Astrocyte of the spinal cord (primary cell): ENCODE results near the gene UBAP1.

Experiments used
- DNase-seq: peaks from one replicate; pipeline ENCODE4 v3.0.0; 2011; ENCODE audit warnings: low read depth, low spot score
- H3K4me3 ChIP-seq: 2 replicates; pipeline ENCODE4 v1.5.1; 2011; ENCODE audit warnings: low read depth, mild to moderate bottlenecking, low read length, moderate library complexity
- in situ Hi-C: cut with HindIII; loops from 2 replicates; pipeline ENCODE4 v1.10.0; 2017; ENCODE audit warnings: low sequenced_read_pairs
- TF ChIP-seq, protein P1 (sequence below): IDR thresholded peaks from 2 replicates; pipeline ENCODE4 v1.5.1; 2012; ENCODE audit warnings: low read depth, mild to moderate bottlenecking, low read length, inconsistent platforms

Gene UBAP1

DNA sequence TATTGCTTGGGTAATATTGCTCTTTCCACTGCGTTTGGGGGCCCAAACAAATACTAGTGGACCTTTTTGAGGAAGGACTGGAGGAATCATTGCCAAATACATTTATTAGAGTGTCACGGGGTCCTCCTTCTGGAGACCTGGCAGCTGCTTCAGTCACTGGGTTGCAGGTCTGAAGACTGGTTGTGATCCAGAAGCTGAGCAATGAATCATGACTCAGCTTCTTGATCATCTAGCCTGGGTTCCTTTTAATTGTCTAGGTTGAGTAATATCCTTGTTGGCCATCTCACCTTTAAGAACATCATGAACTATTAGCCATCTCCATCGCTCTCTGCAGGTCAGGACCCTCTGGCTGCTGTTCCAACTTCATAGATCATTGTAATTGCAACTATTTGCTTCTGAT, 15.4 kb upstream of the UBAP1 start:
- in situ Hi-C loops: no loop called here
- H3K4me3 ChIP-seq: no peak overlapping the region
- DNase-seq: peak; percentile 14
- TF ChIP-seq, protein P1, sequence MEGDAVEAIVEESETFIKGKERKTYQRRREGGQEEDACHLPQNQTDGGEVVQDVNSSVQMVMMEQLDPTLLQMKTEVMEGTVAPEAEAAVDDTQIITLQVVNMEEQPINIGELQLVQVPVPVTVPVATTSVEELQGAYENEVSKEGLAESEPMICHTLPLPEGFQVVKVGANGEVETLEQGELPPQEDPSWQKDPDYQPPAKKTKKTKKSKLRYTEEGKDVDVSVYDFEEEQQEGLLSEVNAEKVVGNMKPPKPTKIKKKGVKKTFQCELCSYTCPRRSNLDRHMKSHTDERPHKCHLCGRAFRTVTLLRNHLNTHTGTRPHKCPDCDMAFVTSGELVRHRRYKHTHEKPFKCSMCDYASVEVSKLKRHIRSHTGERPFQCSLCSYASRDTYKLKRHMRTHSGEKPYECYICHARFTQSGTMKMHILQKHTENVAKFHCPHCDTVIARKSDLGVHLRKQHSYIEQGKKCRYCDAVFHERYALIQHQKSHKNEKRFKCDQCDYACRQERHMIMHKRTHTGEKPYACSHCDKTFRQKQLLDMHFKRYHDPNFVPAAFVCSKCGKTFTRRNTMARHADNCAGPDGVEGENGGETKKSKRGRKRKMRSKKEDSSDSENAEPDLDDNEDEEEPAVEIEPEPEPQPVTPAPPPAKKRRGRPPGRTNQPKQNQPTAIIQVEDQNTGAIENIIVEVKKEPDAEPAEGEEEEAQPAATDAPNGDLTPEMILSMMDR: no peak

DNA sequence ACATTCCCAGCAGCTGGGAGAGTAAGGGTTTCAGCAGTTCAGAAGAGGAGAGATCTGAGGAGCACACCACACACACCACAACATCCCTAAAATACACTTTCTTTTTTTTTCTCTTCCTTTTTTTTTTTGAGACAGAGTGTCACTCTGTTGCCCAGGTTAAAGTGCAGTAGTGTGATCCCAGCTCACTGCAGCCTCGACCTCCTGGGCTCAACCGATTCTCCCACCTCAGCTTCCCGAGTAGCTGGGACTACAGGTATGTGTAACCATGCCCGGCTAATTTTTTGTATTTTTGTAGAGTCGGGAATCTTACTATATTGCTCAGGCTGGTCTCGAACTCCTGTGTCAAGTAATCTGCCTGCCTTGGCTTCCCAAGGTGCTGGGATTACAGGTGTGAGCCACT, 9.7 kb upstream of the UBAP1 start:
- no peak for DNase-seq
- H3K4me3 ChIP-seq: no peak overlapping the region
- TF ChIP-seq, protein P1: no peak
- in situ Hi-C loops: no loop called here

DNA sequence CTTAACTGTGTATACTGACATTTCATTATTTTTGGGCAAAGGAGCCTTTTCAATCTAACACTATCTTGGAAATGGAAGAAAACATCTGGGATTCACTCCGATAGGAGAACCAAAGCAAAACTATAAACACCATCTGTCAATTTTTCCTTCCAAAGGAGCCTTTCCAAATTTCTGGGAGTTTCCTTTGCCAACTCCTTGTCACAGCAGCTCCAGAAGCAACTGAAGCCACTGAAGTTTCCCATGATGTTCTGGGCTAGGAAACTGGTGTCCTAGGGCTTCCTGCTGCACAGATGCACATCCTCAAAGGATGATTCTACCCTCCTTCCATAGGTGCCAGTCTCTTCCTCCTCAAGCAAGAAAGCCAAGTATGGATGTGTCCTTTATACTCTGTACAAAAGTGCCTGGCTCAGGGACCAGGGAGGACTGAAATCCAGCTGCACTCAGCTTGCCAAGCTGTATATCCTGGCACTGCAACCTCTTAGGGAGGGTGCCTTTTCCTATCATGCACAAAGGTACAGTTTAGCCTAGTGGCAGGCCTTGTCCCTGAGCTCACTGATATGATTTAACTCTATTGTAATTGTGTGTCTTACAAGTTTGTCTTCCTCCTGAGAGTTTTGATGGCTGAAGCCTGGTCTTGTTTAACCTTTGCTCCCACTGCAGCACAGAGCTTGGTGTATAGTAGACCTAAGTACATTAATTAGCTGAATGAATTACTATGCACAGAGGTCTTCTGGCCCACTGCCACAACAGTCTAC, 8.4 kb upstream of the UBAP1 start:
- in situ Hi-C loops: no loop called here
- no peak overlapping the region for H3K4me3 ChIP-seq
- TF ChIP-seq, protein P1: no peak
- DNase-seq: no peak

DNA sequence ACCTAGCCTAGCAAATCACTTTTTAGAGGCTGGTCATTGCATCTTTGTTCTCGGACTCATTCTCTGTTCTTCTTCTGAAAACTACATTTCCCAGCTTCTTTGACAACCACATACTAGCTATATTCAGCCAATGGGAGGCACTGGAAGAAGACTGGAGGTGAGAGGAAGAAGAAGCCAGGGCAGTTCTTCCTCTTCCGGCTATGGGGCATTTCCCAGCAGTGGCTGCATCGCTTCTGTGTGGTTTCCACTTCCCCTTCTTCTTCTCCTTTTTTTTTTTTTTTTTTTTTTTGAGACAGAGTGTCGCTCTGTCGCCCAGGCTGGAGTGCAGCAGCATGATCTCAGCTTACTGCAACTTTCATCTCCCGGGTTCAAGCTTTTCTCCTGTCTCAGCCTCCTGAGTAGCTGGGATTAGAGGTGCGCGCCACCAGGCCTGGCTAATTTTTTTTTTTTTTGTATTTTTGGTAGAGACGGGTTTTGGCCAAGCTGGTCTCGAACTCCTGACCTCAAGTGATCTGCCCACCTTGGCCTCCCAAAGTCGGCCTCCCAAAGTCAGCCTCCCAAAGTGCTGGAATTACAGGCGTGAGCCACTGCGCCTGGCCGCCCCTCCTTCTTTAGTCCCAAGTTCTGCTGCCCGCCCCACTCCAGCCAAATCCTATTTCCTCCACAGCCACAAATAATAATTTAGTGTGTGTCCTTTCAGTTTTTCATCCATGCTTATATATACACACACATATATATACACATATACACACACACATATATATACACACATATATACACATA, 6.9 kb upstream of the UBAP1 start:
- TF ChIP-seq, protein P1: no peak
- no peak overlapping the region for H3K4me3 ChIP-seq
- in situ Hi-C loops: no loop called here
- DNase-seq: no peak

DNA sequence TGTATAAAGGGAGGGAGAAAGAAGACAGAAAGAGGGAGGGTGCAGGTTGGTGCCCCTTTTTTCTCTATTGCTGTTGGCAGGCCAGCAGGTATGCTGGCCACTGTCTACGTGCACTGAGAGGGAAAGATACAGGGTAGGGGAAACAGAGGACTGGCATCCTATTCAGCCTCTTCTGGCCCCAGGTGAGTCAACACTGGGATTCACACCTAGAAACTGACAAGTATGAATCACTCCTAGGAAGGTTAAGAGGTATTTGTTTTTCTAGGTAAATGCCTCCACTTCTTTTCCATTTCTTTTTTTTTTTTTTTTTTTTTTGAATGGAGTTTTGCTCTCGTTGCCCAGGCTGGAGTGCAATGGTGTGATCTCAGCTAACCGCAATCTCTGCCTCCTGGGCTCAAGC, 2.8 kb upstream of the UBAP1 start:
- H3K4me3 ChIP-seq: no peak overlapping the region
- in situ Hi-C loops: no loop called here
- TF ChIP-seq, protein P1: no peak
- DNase-seq: no peak

DNA sequence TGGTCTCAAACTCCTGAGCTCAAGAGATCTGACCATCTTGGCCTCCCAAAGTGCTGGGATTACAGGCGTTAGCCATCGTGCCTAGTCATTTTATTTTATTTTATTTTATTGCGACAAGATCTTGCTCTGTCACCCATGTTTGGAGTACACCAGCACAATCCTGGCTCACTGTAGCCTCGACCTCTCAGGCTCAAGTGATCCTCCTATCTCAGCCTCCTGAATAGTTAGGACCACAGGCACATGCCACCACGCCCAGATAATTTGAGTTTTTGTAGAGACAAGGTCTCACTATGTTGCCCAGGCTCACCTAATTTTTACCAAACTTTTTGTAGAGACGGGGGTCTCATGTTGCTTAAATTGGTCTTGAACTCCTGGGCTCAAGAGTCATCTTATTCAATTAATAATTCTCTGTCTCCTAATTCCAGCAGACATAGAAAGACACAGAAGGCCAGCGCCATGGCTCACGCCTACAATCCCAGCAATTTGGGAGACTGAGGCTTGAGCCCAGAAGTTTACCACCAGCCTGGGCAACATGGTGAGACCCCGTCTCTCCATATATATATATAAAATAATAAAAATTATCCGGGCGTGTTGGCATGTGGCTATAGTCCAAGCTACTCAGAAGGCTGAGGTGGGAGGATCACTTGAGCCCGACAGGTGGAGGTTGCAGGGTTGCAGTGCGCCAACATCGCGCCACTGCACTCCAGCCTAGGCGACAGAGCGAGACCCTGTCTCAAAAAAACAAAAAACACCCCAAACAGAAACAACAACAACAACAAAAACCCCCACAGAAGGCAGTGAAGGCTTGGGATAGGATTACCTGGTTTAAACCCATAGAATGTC, 1.0 kb upstream of the UBAP1 start:
- in situ Hi-C loops: no loop called here
- TF ChIP-seq, protein P1: no peak
- H3K4me3 ChIP-seq: peak overlapping the region; percentile 87
- no peak for DNase-seq
